ENCODE measurements around the gene MYO1C.

Gene MYO1C

GRCh38 chr17:1416414-1416813, 76.1 kb downstream of the MYO1C start:
- DNase-seq: no peak

- DNase-seq: no peak
These were observed 77.9 kb downstream of the MYO1C start for GRCh38 chr17:1414634-1415033.
